Lower lobe of right lung (tissue), 2 donors: ENCODE measurements around the gene TBC1D8. TPM values are rescaled to one million over a fixed set of nuclear protein-coding genes. Genes with fewer than 3 reads are reported as not detected.

ENCODE experiments used
- ATAC-seq, 2 donors: fragments of 200-7000 bp; cut with Tn5 transposase; one replicate each; pipeline ENCODE4 v1.9.1; 2020 to 2022; ENCODE audit warnings: mild to moderate bottlenecking in 2 of 2, moderate library complexity in 2 of 2
- DNase-seq: peaks from one replicate; pipeline ENCODE4 v3.0.0-alpha.2; 2020
- H3K27ac ChIP-seq: fragments of 200-600 bp; one replicate; pipeline ENCODE4 v1.8.0; 2022
- H3K27me3 ChIP-seq: fragments of 200-600 bp; one replicate; pipeline ENCODE4 v1.8.0; 2022; ENCODE audit warnings: low read depth
- H3K36me3 ChIP-seq: fragments of 200-600 bp; one replicate; pipeline ENCODE4 v1.8.0; 2022; ENCODE audit warnings: mild to moderate bottlenecking
- H3K4me1 ChIP-seq: fragments of 200-600 bp; one replicate; pipeline ENCODE4 v1.8.0; 2022
- H3K4me3 ChIP-seq: fragments of 200-600 bp; one replicate; pipeline ENCODE4 v1.8.0; 2022; ENCODE audit warnings: mild to moderate bottlenecking
- H3K9me3 ChIP-seq: fragments of 200-600 bp; one replicate; pipeline ENCODE4 v1.8.0; 2022
- CTCF ChIP-seq: fragments of 200-600 bp; IDR thresholded peaks from one replicate; pipeline ENCODE4 v1.8.0; 2022; ENCODE audit warnings: antibody characterized with exemption, mild to moderate bottlenecking
- intact Hi-C: fragments of 100-400 bp; cut with DNase I; formaldehyde crosslinking; loops from one replicate; pipeline ENCODE4 v1.11.0; 2022
- total RNA-seq: library from RNA; stranded (reverse); fragmentation: NEBNext Ultra II Directional; extraction: Animal tissue kit (Norgen Biotek cat#: 25700); gene quantifications from one replicate; pipeline ENCODE4 v1.2.1, GENCODE V29; 2021
- donor health status: DM: no; HTN: yes; CAD: no; lungs with severe emphysema.

TBC1D8 gene
- total RNA-seq, 1 donor from 2014 or later, result 30.2 TPM

DNA sequence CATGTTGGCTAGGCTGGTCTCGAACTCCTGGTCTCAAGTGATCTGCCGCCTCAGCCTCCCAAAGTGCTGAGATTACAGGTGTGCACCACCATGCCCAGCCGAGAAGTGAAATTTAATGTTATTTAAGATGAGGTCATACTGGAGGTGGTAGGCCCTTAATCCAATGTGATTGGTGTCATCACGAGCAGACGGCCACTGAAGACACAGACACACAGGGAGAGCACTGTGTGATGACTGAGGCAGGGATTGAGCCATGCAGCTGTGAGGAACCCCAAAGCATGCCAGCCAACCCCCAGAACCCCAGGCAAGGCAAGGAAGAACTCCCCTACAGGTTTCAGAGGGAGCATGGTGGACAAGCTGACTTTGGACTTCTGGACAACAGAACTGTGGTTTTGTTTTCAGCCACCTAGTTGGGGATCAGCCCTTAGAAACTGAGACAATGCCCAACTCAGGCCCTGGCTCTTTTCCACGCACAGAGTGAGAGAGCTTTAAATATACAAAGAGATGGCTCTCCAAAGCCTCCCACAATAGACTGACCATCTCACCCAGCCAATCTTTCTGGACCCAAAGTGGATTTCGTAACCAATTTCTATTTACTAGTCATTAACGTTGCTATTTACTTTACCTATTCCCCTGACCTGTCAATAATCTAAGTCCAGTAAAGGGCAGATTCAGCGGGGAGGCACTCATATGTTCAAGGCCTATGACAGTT is 34.2 kb downstream of the TBC1D8 start:
- intact Hi-C loops, result no loop called here
- H3K36me3 ChIP-seq, result no peaks in the 10 kb centered on the region
- ATAC-seq, result no peak
- peaks cover 96% of the 10 kb centered on the region for H3K4me1 ChIP-seq
- DNase-seq, result no peak
- H3K9me3 ChIP-seq, result no peaks in the 10 kb centered on the region
- H3K4me3 ChIP-seq, result no peak overlapping the region
- no peak for TF ChIP-seq CTCF
- H3K27me3 ChIP-seq, result no peaks in the 10 kb centered on the region
- no peak overlapping the region for H3K27ac ChIP-seq

GRCh38 chr2:101116348-101116747 is 34.8 kb downstream of the TBC1D8 start:
- Histone ChIP-seq H3K9me3 (no peaks in the 10 kb centered on the region), H3K4me3 (no peak overlapping the region), H3K27ac (no peak overlapping the region), H3K4me1 (peaks cover 97% of the 10 kb centered on the region), H3K36me3 (no peaks in the 10 kb centered on the region), H3K27me3 (no peaks in the 10 kb centered on the region)
- DNase-seq, result no peak
- intact Hi-C loops, result no loop called here
- TF ChIP-seq CTCF, result no peak
- ATAC-seq, result no peak

DNA sequence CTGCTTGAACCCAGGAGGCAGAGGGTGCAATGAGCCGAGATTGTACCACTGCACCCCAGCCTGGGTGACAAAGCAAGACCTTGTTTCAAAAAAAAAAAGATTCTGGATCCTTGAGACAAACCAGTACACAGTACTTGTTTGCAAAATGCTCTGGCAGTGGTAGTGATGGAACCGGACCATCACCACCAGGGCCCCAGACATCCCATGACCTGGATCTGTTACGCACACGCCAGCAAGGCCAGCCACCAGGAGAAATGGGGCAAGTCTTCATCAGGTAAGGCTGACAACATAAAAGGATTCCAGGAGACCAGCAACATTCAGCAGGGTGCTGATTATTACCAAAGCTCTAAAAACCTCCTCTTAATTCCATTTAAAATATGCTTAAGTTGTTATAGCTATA is 35.5 kb downstream of the TBC1D8 start:
- TF ChIP-seq CTCF, result no peak
- no peak overlapping the region for H3K27ac ChIP-seq
- H3K9me3 ChIP-seq, result no peaks in the 10 kb centered on the region
- DNase-seq (no peak), ATAC-seq (no peak)
- H3K4me3 ChIP-seq, result no peak overlapping the region
- H3K36me3 ChIP-seq, result no peaks in the 10 kb centered on the region
- peaks cover 94% of the 10 kb centered on the region for H3K4me1 ChIP-seq
- intact Hi-C loops, result no loop called here
- H3K27me3 ChIP-seq, result no peaks in the 10 kb centered on the region

GRCh38 chr2:101114815-101115214 is 36.4 kb downstream of the TBC1D8 start:
- intact Hi-C loops, result no loop called here
- H3K4me1 ChIP-seq, result peaks cover 91% of the 10 kb centered on the region
- no peaks in the 10 kb centered on the region for H3K36me3 ChIP-seq
- peak overlapping the region; percentile 56 for H3K27ac ChIP-seq
- H3K4me3 ChIP-seq, result no peak overlapping the region
- no peak for TF ChIP-seq CTCF
- no peaks in the 10 kb centered on the region for H3K27me3 ChIP-seq
- DNase-seq, result peak; percentile 65
- H3K9me3 ChIP-seq, result no peaks in the 10 kb centered on the region
- peak; percentile 49 to 60 for ATAC-seq

- peak in 1 of 2 donors; percentile 11 for ATAC-seq
- no peaks in the 10 kb centered on the region for H3K36me3 ChIP-seq
- no peak for DNase-seq
- no peaks in the 10 kb centered on the region for H3K27me3 ChIP-seq
- peaks cover 91% of the 10 kb centered on the region for H3K4me1 ChIP-seq
- H3K9me3 ChIP-seq, result no peaks in the 10 kb centered on the region
- TF ChIP-seq CTCF, result no peak
- intact Hi-C loops, result no loop called here
- peak overlapping the region; percentile 56 for H3K27ac ChIP-seq
- no peak overlapping the region for H3K4me3 ChIP-seq
These were observed 36.9 kb downstream of the TBC1D8 start for GRCh38 chr2:101114268-101114783.
